ENCODE results near the gene TIMP4.

The TIMP4 gene

GRCh38 chr3:12185172-12185710 lies 26.5 kb upstream of the TIMP4 start:
- DNase-seq, result no peak

- no peak for DNase-seq
Measured at GRCh38 chr3:12184541-12184940, 25.8 kb upstream of the TIMP4 start.

DNA sequence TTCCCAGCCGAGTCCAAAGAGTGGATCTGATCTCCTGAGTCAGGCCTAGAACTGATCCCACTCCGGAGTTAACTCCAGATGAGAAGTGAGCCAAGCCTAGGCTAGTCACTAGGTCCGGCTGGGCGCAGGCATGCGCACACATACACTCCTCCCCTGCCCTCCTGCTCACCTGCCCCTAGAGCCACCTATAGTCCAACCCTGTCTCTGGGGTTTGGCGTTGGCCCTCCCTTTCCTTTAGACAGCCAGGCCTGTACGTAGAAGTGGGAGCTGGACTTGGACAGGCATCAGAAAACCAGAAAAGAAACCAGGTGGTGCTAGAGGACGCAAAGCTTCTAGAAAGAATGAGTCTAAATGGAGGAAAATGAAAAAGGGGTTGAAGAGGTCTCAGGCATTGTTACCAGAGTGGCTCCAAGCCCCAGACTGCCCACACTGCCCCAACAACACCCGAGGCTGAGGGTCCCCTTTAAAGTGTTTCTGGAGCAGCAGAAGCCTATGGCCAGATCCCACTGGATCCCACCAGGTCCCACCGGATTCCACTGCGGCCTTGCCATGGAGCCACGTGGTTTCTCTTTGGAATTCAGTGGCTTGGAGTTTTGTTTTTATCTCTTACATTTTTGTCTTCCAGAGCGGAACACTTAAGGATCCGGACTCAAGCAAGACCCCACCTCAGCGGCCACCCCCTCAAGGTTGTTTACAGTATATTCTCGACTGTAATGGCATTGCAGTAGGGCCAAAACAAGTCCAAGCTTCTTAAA lies 24.2 kb upstream of the TIMP4 start:
- DNase-seq, result no peak

DNA sequence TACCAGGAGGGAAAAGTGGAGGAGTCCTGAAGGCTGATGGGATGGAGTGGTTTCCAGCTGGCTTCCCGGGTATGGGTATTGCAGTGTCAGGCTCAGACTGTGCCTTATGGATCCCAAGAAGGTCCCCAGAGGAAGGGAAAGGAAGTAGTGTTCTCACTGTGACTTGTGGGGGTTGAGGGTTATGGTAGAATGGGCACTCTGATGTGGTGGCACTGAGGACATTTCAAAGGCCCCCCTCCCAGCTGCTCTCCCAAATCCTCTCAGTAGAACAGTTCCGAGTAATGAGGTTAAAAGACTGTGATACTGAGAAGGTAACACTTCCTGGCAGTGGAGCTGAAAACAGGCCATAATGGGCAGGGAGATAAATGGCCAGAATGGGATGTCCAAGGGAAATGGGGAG lies 23.1 kb upstream of the TIMP4 start:
- DNase-seq, result no peak

GRCh38 chr3:12181301-12181700 lies 22.6 kb upstream of the TIMP4 start:
- DNase-seq, result no peak

DNA sequence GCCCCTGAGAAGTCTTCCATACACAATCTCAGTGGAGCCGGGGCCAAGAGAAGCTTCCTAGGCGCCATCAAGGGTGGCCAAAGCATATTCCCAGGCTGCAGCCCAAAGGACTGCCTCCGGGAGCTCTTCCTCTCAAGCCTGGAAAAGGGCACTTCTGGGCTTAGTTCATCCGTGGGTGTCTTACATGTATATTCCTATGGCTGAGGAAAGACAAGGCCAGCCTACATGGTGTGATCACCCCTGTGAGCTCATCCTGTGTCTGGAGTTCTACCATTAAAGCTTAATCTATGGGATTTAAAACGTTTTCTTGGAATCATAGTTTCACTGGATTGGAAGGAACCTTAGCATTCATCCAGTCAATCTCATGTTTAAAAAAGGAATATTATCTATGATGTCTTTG lies 21.9 kb upstream of the TIMP4 start:
- DNase-seq, result no peak

- no peak for DNase-seq
Measured at GRCh38 chr3:12180218-12180617, 21.5 kb upstream of the TIMP4 start.

DNA sequence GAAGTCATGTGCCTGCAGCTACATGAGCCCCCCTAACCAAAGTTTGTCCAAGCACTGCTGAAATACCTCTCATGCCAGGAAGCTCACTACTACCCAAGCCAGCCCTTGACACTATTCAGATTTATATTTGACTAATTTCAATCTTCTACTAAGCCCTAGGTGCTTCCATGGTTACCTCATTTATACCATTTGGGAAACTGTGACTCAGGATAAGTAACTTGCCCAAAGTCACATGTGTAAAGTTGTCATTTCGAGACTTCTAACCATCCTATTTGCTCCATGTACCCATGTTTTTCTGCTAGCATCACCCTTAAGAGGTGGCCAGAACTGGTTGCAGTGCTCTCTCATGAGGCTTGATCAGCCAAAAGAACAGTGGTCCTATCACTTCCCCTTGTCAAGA lies 20.7 kb upstream of the TIMP4 start:
- no peak for DNase-seq

- no peak for DNase-seq
Measured at GRCh38 chr3:12178091-12178820, 19.5 kb upstream of the TIMP4 start.

DNA sequence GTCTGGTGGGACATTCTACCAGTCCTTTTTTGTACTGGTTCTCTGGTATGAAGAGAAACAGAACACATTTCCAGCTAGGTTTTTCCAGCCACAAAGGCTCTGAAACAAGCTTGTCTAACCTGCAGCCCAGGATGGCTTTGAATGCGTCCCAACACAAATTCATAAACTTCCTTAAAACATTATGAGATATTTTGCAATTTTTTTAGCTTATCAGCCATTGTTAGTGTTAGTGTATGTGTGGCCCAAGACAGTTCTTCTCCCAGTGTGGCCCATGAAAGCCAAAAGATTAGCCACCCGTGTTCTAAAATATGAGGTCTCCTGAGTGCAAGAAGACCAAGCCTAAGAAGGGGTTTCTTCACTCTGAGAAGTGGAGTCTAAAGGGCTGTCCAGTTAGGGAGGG lies 18.4 kb upstream of the TIMP4 start:
- DNase-seq, result no peak

GRCh38 chr3:12175844-12176453 lies 17.2 kb upstream of the TIMP4 start:
- DNase-seq, result no peak

- DNase-seq, result no peak
Measured at GRCh38 chr3:12175137-12175593, 16.5 kb upstream of the TIMP4 start.

DNA sequence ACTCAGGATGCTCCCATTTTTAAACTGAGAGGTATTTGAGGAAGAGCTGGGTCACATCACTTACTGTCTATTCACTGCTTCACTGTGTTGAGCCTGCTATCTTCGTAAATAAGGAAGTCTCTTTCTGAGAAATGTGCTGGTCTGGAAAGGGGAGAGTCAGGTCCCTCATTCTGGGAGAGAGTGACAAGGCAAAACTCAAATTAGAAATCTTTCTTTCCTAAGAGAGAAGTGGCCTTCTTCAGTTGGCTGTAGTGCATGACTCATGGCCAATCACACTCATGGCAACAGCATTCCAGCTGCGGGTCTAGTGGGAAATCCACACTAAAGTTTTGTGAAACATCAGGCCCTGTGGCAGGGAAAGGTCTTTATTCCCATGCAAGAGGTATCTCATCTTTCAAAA lies 11.5 kb upstream of the TIMP4 start:
- no peak for DNase-seq

DNA sequence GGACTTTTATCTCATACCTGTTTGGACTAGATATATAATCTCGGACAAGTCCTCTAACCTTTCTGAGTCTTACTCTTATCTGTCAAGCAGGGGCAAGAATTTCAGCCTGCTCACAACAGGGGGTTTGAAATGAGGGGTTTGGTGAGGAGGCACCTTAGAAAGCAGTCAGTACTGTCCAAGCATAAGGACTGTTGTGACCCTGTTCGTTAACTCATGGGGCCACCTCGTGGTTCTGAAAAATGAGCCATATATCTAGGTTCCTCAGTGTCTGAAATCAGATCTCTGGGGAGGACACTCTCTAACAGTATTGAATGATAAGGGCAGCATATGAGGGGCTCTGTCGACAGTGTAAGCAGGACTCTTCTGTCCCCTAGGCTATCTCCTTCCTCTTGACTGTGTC lies 7.2 kb upstream of the TIMP4 start:
- DNase-seq, result no peak

DNA sequence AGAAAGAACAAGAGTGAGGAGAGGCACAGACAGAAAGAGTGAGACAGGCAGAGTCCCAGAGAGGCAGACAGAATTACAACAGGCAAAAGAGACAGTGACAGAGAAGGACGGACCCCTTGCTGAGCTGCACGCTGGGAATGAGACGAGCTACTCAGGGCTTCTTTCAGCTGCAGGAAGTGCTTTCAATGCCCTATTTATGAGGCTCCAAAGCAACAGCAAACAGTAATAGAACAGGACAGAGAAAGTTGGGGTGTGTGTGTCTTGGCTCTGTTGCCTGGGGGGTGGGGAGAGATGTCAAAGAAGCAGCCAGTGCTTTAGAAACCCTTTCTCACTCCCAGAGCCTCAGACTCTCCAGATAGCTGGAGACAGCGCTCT lies 502 bp upstream of the TIMP4 start:
- no peak for DNase-seq

- no peak for DNase-seq
Measured at GRCh38 chr3:12157026-12157425, 1.7 kb downstream of the TIMP4 start.

DNA sequence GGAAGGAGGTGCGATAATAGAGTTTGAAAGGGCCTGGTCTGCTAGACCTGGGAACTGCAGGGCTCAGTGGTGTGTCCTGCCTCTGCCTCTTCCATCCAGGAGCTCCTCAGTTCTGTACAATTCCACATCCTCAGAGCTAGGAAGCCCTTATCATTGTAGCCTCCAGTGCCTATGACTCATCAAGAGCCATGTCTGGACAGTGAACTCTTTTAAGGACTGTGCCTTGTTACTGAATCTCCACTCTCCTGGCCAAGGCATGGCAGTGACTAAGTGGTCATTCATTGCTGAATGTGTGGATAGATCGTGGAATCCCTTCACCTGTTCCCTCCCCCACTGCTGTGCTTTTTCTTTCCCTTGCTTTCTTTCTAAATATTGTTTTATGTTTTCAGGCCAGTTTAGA lies 2.9 kb downstream of the TIMP4 start:
- DNase-seq, result no peak

- DNase-seq, result no peak
Measured at GRCh38 chr3:12155264-12155663, 3.4 kb downstream of the TIMP4 start.

DNA sequence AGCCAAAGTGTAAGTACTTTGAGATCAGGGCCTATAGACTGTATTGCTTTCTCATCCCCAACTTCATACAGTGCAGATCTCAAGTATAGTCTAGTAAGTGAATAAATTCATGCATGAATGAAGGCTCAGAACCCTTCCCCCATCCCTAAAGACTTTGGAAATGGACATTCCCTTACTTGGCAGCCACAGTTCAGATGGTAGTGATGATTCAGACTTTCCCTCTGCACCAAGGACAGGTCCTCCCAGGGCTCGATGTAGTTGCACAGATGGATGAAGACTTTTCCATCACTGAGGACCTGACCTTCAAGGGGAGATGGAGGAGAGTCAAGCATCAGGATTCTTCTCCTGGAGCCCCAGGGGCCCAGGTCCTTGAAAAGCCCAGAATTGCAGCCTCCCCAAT lies 4.6 kb downstream of the TIMP4 start:
- DNase-seq, result no peak

- no peak for DNase-seq
Measured at GRCh38 chr3:12150112-12150511, 8.6 kb downstream of the TIMP4 start.

DNA sequence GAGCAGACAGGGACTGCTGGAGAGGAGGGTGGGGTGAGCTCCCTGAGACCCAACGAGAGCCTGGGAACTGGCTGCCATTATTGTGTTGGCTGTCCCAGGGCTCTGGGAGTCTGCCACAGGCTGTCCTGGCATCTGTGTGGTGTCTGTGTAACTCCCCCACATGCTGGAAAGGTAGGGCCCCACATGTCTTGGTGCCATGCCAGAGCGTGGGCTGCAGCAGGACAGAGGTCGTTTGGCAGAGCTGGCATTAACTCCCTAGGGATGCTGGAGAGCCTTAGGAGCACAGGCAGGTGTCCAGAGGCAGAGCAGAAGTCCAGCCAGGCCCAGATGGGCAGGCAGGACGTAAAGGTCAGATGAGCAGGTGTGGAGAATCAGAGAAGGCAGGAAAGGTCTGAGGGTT lies 9.7 kb downstream of the TIMP4 start:
- DNase-seq, result no peak

DNA sequence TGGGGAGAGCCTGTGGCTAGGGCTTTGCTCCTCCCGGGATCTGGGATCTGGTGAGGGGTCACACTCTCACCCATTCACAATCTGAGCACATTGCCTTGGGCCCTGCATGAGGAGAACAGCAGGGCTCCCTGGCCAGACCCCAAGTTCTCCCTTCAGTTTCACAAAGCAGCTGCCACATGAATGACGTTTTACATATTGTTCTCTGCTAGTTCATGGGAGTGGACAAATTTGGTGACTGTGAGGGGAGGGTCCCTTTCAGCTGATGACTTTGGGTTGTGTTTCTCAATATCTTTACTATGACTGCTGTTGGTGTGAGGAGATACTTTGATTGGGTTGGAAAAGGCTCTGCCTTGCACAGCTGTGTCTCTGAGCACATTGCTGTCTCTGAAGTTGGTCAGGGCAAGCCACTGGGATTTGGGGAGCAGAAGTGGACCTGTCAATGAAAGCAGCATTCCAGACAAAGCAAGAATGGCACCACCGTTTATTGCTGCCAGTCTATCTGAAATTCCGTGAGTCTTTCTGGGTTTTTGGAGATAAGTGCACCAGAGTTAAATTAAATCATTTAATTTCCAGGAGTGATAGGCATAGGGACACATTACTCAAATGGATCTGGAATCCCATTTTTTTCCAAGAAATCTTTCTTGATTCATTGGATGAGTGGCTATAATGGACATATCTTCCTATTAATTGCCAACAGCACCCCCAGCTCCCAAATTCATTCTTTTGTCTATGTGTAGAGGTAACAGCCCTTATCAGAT lies 10.3 kb downstream of the TIMP4 start:
- no peak for DNase-seq

Measured in GDM1 (cell line).